ENCODE measurements around the gene RNF215.

The RNF215 gene

GRCh38 chr22:30386960-30387827 lies at the start of gene RNF215:
RNF215 (minus strand) TSS chr22:30387411; CDS start chr22:30387313, 98 bp downstream.
- DNase-seq (ENCODE audit: low read depth), result peak; percentile 43

- DNase-seq (ENCODE audit: low read depth), result no peak
These were observed 49.0 kb upstream of the RNF215 start for GRCh38 chr22:30436196-30436595.

GRCh38 chr22:30435674-30436126 lies 48.5 kb upstream of the RNF215 start:
- DNase-seq (ENCODE audit: low read depth), result peak; percentile 50

GRCh38 chr22:30434843-30435242 lies 47.6 kb upstream of the RNF215 start:
- DNase-seq (ENCODE audit: low read depth), result no peak

GRCh38 chr22:30433773-30434172 lies 46.6 kb upstream of the RNF215 start:
- DNase-seq (ENCODE audit: low read depth), result no peak

GRCh38 chr22:30433227-30433626 lies 46.0 kb upstream of the RNF215 start:
- no peak for DNase-seq (ENCODE audit: low read depth)

GRCh38 chr22:30432520-30432919 lies 45.3 kb upstream of the RNF215 start:
- no peak for DNase-seq (ENCODE audit: low read depth)

- no peak for DNase-seq (ENCODE audit: low read depth)
These were observed 44.9 kb upstream of the RNF215 start for GRCh38 chr22:30432096-30432495.

GRCh38 chr22:30430933-30431332 lies 43.7 kb upstream of the RNF215 start:
- no peak for DNase-seq (ENCODE audit: low read depth)

- DNase-seq (ENCODE audit: low read depth), result no peak
These were observed 42.7 kb upstream of the RNF215 start for GRCh38 chr22:30429887-30430286.

GRCh38 chr22:30427871-30428270 lies 40.7 kb upstream of the RNF215 start:
- no peak for DNase-seq (ENCODE audit: low read depth)

- DNase-seq (ENCODE audit: low read depth), result peak; percentile 68
These were observed 39.5 kb upstream of the RNF215 start for GRCh38 chr22:30426388-30427353.

- peak; percentile 14 for DNase-seq (ENCODE audit: low read depth)
These were observed 38.6 kb upstream of the RNF215 start, which contains the start of gene MTFP1 for GRCh38 chr22:30425616-30426387. MTFP1 (plus strand) TSS chr22:30425768; CDS start chr22:30425880, 112 bp downstream.

- DNase-seq (ENCODE audit: low read depth), result no peak
These were observed 38.1 kb upstream of the RNF215 start for GRCh38 chr22:30425327-30425615.

GRCh38 chr22:30424534-30425326 lies 37.5 kb upstream of the RNF215 start:
- no peak for DNase-seq (ENCODE audit: low read depth)

- peak; percentile 93 for DNase-seq (ENCODE audit: low read depth)
These were observed 36.8 kb upstream of the RNF215 start for GRCh38 chr22:30423959-30424533.

GRCh38 chr22:30423301-30423958 lies 36.2 kb upstream of the RNF215 start:
- no peak for DNase-seq (ENCODE audit: low read depth)

- no peak for DNase-seq (ENCODE audit: low read depth)
These were observed 35.5 kb upstream of the RNF215 start for GRCh38 chr22:30422481-30423300.

Measured in stimulated activated CD8-positive, alpha-beta memory T cell treated with anti-CD3 and anti-CD28 coated beads, Interleukin-15, amount 100 ng/mL, for 1 hour (primary cell).